ENCODE results near the gene CHPF2.
A peak's percentile ranks its signal among the peaks of the same experiment; 100 is the strongest.

CHPF2 gene

DNA sequence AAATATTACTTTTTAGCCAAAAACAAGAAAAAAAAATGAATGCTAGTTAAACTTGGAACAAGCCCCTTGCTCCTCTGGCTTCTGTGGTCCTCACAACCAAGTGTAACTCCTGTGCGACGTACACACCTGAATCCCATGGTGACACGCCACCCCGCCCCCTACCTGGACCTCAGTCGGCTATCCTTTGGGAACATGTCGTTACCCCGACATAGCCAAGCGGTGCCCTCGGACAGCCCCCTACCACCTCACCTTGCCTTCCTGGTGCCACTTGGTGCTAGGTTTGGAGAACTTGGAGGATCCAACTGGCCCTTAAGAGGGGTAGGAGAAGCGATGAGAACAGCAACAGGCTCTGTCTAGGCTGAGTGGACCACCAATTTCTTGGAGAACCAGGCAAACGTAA lies 28.2 kb downstream of the CHPF2 start:
- no peak for DNase-seq (ENCODE audit: low read depth in 2 of 2, low spot score in 1 of 2)

GRCh38 chr7:151260883-151261282 lies 28.6 kb downstream of the CHPF2 start:
- no peak for DNase-seq (ENCODE audit: low read depth in 2 of 2, low spot score in 1 of 2)

DNA sequence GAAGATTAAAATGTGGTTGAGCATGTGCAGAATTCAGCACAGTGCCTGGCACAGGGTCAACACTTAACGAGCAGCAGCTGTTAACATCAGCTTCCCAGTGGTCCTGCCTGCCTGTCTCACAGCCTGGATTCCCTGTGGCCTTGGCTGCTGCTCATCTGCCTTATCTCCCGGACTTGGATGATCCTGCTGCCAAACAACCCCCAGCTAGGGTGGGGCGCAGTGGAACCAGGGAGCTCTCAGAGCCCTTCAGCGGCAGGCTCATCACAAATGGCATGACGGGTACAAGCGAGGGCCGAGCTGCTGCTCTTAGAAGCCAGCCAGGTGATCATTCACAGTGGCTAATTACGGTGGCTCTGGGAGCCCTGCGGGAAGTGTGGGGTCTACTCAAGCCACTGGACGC lies 29.2 kb downstream of the CHPF2 start:
- DNase-seq (ENCODE audit: low read depth in 2 of 2, low spot score in 1 of 2): no peak

DNA sequence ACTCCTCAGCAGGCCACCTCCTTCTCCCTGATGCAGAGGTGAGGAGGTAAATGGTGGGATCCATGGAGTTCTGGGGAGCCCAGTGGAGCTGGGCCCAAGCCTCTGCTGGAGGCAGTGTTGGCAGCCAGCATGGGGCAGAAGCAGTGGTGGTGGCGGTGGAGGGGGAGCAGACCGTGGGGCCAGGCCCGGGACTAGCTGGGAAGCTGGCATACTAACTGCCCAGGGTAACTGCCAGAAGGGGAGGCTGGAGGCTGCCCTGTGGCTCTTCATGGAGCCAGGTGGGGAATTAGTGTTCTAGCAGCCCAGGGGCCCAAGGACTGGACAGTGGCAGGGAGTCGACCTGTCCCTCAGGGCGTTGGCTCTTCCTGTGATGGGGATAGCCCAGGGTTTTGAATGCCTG lies 32.3 kb downstream of the CHPF2 start:
- no peak for DNase-seq (ENCODE audit: low read depth in 2 of 2, low spot score in 1 of 2)

DNA sequence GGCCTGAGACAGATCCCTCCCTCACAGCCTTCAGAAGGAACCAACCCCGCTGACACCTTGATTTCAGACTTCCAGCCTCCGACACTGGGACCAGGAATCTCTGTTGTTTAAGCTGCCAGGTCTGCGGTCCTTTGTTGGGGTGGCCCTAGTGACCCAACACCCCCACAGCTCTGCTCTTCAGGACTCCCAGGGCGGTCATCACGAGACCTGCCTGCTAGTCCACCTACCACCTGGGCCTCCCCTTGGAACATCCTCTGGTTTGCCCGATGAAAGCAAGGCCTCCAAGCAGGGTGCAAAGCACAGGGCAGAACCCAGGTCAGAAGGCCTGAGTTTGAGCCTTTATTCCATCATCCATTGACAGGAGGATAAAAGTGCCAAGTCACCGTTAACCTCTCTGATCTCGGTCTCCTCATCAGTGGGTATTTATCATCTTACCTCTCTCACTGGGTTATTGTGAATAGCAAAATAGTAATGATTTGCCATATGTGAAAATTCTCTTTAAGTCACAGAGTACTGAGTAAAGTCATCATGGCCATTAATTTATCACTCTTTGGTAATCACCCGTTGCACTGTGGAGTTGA lies 33.2 kb downstream of the CHPF2 start:
- no peak for DNase-seq (ENCODE audit: low read depth in 2 of 2, low spot score in 1 of 2)

- no peak for DNase-seq (ENCODE audit: low read depth in 2 of 2, low spot score in 1 of 2)
These were observed 37.2 kb downstream of the CHPF2 start for GRCh38 chr7:151269511-151269910.

GRCh38 chr7:151271699-151272355 lies 39.5 kb downstream of the CHPF2 start:
- DNase-seq (ENCODE audit: low read depth in 2 of 2, low spot score in 1 of 2): no peak

- DNase-seq (ENCODE audit: low read depth in 2 of 2, low spot score in 1 of 2): no peak
These were observed 40.1 kb downstream of the CHPF2 start for GRCh38 chr7:151272405-151272804.

GRCh38 chr7:151272877-151273276 lies 40.6 kb downstream of the CHPF2 start:
- no peak for DNase-seq (ENCODE audit: low read depth in 2 of 2, low spot score in 1 of 2)

- DNase-seq (ENCODE audit: low read depth in 2 of 2, low spot score in 1 of 2): no peak
These were observed 41.5 kb downstream of the CHPF2 start for GRCh38 chr7:151273651-151274390.

DNA sequence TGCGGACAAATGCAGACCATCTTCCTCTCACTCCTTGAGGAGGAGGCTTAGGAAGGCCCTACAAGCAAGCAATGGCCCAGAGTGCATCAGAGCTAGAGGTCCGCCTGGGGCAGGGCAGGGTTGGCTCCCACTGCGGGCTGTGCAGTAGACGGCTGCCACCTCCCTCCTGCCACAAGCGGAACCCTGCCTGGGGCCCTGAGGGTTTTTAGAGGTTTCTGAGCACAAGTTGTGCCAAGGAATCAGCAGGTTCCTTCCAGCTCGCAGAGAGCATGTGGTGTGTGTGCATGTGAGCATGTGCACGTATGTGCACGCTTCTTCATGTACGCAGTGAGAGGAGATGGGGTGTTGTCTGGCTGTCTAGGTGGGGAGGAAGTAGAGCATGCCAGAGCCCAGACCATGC lies 42.1 kb downstream of the CHPF2 start:
- no peak for DNase-seq (ENCODE audit: low read depth in 2 of 2, low spot score in 1 of 2)

- no peak for DNase-seq (ENCODE audit: low read depth in 2 of 2, low spot score in 1 of 2)
These were observed 42.9 kb downstream of the CHPF2 start for GRCh38 chr7:151274936-151275812.

DNA sequence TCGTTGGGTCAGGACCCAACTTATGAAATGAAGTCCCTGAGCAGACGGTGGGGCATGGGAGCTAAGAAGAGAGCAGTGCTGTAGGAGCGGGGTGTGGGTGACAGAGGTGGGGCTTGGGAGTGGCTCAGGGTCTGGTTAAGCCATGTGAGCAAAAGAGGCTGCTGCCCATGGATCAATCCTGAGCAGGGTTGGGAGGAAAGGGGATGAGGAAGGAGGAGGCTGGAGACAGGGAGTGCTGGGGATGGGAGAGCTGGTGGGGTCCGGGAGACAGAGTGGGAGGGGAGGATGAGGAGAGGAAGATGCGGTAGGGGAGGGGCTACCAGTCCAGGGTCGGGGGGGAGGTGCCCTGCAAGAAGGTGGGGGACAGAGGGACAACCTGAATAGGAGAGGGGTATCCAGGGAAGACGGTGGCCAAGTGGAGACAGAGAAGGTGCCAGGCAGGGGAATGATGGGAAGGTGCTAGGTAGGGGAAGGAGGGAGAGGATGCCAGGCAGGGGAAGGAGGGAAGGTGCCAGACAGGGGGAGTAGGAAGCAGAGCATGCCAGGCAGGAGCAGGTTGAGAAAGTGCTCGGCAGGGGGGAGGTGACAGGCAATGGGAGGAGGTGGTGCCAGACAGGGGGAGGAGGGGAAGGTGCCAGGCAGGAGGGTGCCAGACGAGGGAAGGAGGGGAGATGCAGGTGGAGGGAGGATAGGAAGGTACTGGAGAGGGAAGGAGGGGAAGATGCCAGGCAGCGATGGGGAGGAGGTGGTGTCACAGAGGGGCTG lies 43.7 kb downstream of the CHPF2 start:
- DNase-seq (ENCODE audit: low read depth in 2 of 2, low spot score in 1 of 2): no peak

- DNase-seq (ENCODE audit: low read depth in 2 of 2, low spot score in 1 of 2): peak in 1 of 2 donors; percentile 18
These were observed 44.6 kb downstream of the CHPF2 start for GRCh38 chr7:151276666-151277590.

DNA sequence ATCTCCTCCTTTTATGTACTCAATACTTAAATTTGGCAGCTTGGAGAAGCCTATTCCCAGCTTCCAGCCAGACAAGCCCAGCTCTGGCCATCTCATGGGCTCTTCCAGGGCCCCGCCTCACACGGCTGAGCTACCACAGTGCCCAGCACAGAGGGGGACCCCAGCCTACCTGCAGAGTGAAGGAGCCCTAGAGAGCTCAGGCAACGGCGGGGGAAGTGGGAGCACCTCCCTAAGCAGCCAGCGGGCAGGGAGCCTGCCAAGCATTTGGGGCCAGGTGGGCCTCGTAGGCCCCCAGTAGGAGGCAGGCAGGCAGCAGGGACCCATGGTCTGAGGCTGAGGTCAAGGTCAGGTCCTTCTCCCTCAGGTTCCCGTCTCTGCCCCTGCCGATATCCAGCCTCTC lies 45.3 kb downstream of the CHPF2 start:
- DNase-seq (ENCODE audit: low read depth in 2 of 2, low spot score in 1 of 2): no peak

GRCh38 chr7:151278949-151279348 lies 46.7 kb downstream of the CHPF2 start:
- no peak for DNase-seq (ENCODE audit: low read depth in 2 of 2, low spot score in 1 of 2)

GRCh38 chr7:151279868-151280267 lies 47.6 kb downstream of the CHPF2 start:
- DNase-seq (ENCODE audit: low read depth in 2 of 2, low spot score in 1 of 2): no peak

DNA sequence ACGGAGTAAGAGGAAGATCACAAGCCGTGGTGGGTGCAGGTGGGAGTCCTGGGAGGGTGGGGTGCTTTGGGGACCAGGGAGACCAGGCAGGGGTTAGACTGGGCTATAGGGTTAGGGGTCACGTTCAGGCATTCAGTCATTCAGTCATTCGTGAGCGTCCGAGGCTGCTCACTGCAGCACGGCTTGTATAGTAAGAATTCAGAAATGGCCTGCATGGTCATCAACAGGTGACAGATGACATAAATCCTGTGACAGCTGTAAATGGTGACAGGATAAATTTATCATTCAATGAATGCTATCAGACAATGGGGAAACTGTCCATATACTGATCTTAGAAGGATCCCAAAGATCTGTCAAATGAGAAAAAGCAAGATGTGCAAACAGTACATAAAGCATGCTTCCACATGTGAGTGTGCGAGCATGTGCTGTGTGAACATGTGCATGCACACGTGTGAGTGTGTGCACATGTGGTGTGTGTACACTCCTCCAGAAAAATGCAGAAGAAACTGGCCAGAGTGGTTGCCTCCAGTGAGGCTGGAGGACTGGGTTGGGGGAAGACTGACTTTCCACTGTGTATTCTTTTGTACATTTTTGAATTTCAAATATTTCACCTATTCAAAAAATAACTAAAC lies 48.2 kb downstream of the CHPF2 start:
- DNase-seq (ENCODE audit: low read depth in 2 of 2, low spot score in 1 of 2): no peak

DNA sequence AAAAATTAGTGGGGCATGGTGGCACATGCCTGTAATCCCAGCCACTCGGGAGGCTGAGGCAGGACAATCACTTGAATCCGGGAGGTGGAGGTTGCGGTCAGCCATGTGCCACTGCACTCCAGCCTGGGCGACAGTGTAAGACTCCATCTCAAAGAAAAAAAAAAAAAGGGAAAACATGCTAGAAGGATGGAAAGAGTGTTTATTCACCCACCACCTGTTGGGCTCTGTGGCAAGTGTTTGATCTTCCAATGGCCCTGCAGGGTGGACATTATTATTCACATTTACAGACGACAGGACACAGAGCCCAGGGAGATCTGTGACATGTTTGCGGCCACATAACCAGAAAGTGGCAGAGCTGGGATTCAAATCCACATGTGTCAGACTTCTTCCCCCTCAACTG lies 49.4 kb downstream of the CHPF2 start:
- no peak for DNase-seq (ENCODE audit: low read depth in 2 of 2, low spot score in 1 of 2)
